HEK293 (cell line): ENCODE results near the gene DHRS3.

Source experiments
- CTCF ChIA-PET: fragments of 350-600 bp; formaldehyde crosslinking; extraction: SDS; loops from one replicate; lab custom pipeline; 2021; ENCODE audit warnings: antibody characterized with exemption; lab: Yijun Ruan, JAX
- POLR2A ChIA-PET: fragments of 300-600 bp; formaldehyde crosslinking; extraction: SDS; loops from one replicate; lab custom pipeline; 2020; ENCODE audit warnings: antibody characterized with exemption, inconsistent platforms; lab: Yijun Ruan, JAX
- H3K27ac ChIP-seq: fragments of 200-500 bp; sonication (Bioruptor generic); 2 replicates; pipeline ENCODE4 v1.5.1; 2014; ENCODE audit warnings: low read depth, low read length, control low read depth, inconsistent platforms; ENCODE audit errors: extremely low read depth
- H3K36me3 ChIP-seq, 2 experiments: fragments of 200-500 bp in 1 of 2; sonication (Bioruptor generic) in 1 of 2; 1 replicate in 1 of 2; 2 replicates in 1 of 2; pipeline ENCODE4 v1.5.1; 2014 to 2017; ENCODE audit warnings: inconsistent platforms in 2 of 2, low read length in 2 of 2; ENCODE audit not compliant: control insufficient read depth in 2 of 2, insufficient read depth in 1 of 2
- H3K4me1 ChIP-seq: fragments of 200-500 bp; sonication (Bioruptor generic); 2 replicates; pipeline ENCODE4 v1.5.1; 2014; ENCODE audit warnings: mild to moderate bottlenecking, low read length, inconsistent platforms; ENCODE audit not compliant: control insufficient read depth, insufficient read depth
- H3K4me3 ChIP-seq: 2 replicates; pipeline ENCODE4 v1.5.1; 2011; ENCODE audit warnings: low read depth, mild to moderate bottlenecking, control low read depth, low read length, moderate library complexity
- H3K9me3 ChIP-seq: fragments of 200-500 bp; sonication (Bioruptor generic); 2 replicates; pipeline ENCODE4 v1.5.1; 2014; ENCODE audit warnings: low read depth, low read length, inconsistent platforms; ENCODE audit not compliant: control insufficient read depth, insufficient read depth
- GLI2 ChIP-seq: fragments of 450-650 bp; formaldehyde crosslinking; IDR thresholded peaks from 2 replicates; pipeline ENCODE4; 2017; ENCODE audit warnings: missing biosample characterization, missing genetic modification characterization, low read depth, borderline replicate concordance
- GLIS2 ChIP-seq: fragments of 450-650 bp; formaldehyde crosslinking; IDR thresholded peaks from 2 replicates; pipeline ENCODE4 v1.5.1; 2016; ENCODE audit warnings: missing biosample characterization, missing genetic modification characterization
- ZNF121 ChIP-seq: fragments of 450-650 bp; formaldehyde crosslinking; IDR thresholded peaks from 2 replicates; pipeline ENCODE4 v1.5.1; 2016; ENCODE audit warnings: missing biosample characterization, missing genetic modification characterization
- ZNF157 ChIP-seq: fragments of 450-650 bp; formaldehyde crosslinking; IDR thresholded peaks from 2 replicates; pipeline ENCODE4 v1.5.1; 2016; ENCODE audit warnings: missing biosample characterization, missing genetic modification characterization
- ZNF18 ChIP-seq: fragments of 450-650 bp; formaldehyde crosslinking; IDR thresholded peaks from 2 replicates; pipeline ENCODE4 v1.5.1; 2016; ENCODE audit warnings: missing biosample characterization, missing genetic modification characterization
- ZNF19 ChIP-seq: fragments of 450-650 bp; formaldehyde crosslinking; IDR thresholded peaks from 2 replicates; pipeline ENCODE4; 2016; ENCODE audit warnings: missing biosample characterization, missing genetic modification characterization, low read depth
- ZNF214 ChIP-seq: fragments of 450-650 bp; formaldehyde crosslinking; IDR thresholded peaks from 2 replicates; pipeline ENCODE4 v1.5.1; 2017; ENCODE audit warnings: missing biosample characterization, mild to moderate bottlenecking, missing genetic modification characterization, borderline replicate concordance
- ZNF341 ChIP-seq: fragments of 450-650 bp; formaldehyde crosslinking; IDR thresholded peaks from 2 replicates; pipeline ENCODE4; 2016; ENCODE audit warnings: low read depth, missing biosample characterization, missing genetic modification characterization
- ZNF76 ChIP-seq: fragments of 450-650 bp; formaldehyde crosslinking; IDR thresholded peaks from 2 replicates; pipeline ENCODE4; 2016; ENCODE audit warnings: low read depth, missing biosample characterization, missing genetic modification characterization, borderline replicate concordance
- ZNF777 ChIP-seq: fragments of 450-650 bp; formaldehyde crosslinking; IDR thresholded peaks from 2 replicates; pipeline ENCODE4 v1.5.1; 2017; ENCODE audit warnings: missing biosample characterization, missing genetic modification characterization, borderline replicate concordance
- ZNF830 ChIP-seq: fragments of 450-650 bp; IDR thresholded peaks from 2 replicates; pipeline ENCODE4 v1.5.0; 2018; ENCODE audit warnings: missing biosample characterization, missing genetic modification characterization, low read depth, mild to moderate bottlenecking, moderate library complexity
- TF ChIP-seq, protein P1 (sequence below): fragments of 450-650 bp; formaldehyde crosslinking; IDR thresholded peaks from 2 replicates; pipeline ENCODE4 v1.5.1; 2016; ENCODE audit warnings: missing biosample characterization, missing genetic modification characterization, borderline replicate concordance
- TF ChIP-seq, protein P2 (sequence below): fragments of 450-650 bp; formaldehyde crosslinking; IDR thresholded peaks from 2 replicates; pipeline ENCODE4 v1.5.1; 2016; ENCODE audit warnings: missing biosample characterization, missing genetic modification characterization

The DHRS3 gene

GRCh38 chr1:12610941-12611340, 7.1 kb downstream of the DHRS3 start:
- Histone ChIP-seq H3K4me3 (no peak overlapping the region), H3K9me3 (no peaks in the 10 kb centered on the region), H3K36me3 (peaks cover 0 to 20% of the 10 kb centered on the region in 2 experiments; a peak in 1 of 3 replicates), H3K27ac (no peak overlapping the region), H3K4me1 (peaks cover 4% of the 10 kb centered on the region; the same call in 1 of the 2 replicates)
- TF ChIP-seq, protein P1, sequence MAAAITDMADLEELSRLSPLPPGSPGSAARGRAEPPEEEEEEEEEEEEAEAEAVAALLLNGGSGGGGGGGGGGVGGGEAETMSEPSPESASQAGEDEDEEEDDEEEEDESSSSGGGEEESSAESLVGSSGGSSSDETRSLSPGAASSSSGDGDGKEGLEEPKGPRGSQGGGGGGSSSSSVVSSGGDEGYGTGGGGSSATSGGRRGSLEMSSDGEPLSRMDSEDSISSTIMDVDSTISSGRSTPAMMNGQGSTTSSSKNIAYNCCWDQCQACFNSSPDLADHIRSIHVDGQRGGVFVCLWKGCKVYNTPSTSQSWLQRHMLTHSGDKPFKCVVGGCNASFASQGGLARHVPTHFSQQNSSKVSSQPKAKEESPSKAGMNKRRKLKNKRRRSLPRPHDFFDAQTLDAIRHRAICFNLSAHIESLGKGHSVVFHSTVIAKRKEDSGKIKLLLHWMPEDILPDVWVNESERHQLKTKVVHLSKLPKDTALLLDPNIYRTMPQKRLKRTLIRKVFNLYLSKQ (tag by site-specific recombination): no peak
- no peak for TF ChIP-seq ZNF19 (tag by site-specific recombination)
- TF ChIP-seq, protein P2, sequence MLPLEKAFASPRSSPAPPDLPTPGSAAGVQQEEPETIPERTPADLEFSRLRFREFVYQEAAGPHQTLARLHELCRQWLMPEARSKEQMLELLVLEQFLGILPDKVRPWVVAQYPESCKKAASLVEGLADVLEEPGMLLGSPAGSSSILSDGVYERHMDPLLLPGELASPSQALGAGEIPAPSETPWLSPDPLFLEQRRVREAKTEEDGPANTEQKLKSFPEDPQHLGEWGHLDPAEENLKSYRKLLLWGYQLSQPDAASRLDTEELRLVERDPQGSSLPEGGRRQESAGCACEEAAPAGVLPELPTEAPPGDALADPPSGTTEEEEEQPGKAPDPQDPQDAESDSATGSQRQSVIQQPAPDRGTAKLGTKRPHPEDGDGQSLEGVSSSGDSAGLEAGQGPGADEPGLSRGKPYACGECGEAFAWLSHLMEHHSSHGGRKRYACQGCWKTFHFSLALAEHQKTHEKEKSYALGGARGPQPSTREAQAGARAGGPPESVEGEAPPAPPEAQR (tag by site-specific recombination): no peak
- no peak for TF ChIP-seq GLI2
- no peak for TF ChIP-seq ZNF777
- TF ChIP-seq ZNF121 (tag by site-specific recombination): no peak
- TF ChIP-seq ZNF214 (tag by site-specific recombination): no peak
- no peak for TF ChIP-seq ZNF341 (tag by site-specific recombination)
- no peak for TF ChIP-seq ZNF18 (tag by site-specific recombination)
- no peak for TF ChIP-seq ZNF157 (tag by site-specific recombination)
- no peak for TF ChIP-seq GLIS2 (tag by site-specific recombination)
- no peak for TF ChIP-seq ZNF830 (tag by site-specific recombination)
- CTCF ChIA-PET: interaction anchor here (0.7 kb wide), 1 partner anchor 23 kb away, joined by 3 read pairs; no protein-coding TSS in a partner anchor
- POLR2A ChIA-PET: no interaction called here

DNA sequence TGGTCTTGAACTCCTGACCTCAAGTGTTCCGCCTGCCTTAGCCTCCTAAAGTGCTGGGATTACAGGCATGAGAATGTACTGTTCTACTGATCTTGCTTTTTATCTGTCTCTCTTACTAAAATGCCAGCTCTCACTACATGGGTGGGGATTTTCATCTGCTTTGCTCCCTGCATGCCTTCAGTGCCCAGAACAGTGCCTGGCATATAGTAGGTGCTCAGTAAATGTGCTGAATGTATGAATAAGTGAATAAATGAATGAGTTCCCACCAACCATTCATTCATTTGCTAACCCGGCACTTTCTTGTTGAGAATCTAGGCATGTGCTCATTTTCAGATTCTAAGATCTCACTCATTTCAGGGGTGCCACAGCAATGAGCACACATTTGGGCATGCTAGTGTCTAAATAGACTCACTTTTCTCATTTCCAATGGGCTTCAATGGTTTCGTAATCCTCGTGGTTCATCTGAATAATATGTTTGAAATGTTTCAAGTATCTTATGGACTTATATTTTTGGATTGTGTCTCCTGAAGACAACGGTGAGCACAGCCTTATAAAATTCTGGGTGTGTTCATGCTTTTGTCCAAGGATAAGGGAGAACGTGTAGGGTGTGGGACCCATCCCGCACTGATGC, 7.6 kb downstream of the DHRS3 start:
- POLR2A ChIA-PET: no interaction called here
- Histone ChIP-seq H3K9me3 (no peaks in the 10 kb centered on the region), H3K36me3 (peaks cover 0 to 20% of the 10 kb centered on the region in 2 experiments; a peak in 1 of 3 replicates), H3K4me3 (no peak overlapping the region), H3K4me1 (peaks cover under 1% of the 10 kb centered on the region; the same call in 1 of the 2 replicates), H3K27ac (no peak overlapping the region)
- CTCF ChIA-PET: interaction anchor here (0.7 kb wide), 1 partner anchor 23 kb away, joined by 3 read pairs; no protein-coding TSS in a partner anchor
- no peak for TF ChIP-seq ZNF76 (tag by site-specific recombination)

GRCh38 chr1:12609469-12610003, 8.5 kb downstream of the DHRS3 start:
- H3K4me1 ChIP-seq: no peaks in the 10 kb centered on the region
- ChIA-PET POLR2A (interaction anchor here (1.1 kb wide), 1 partner anchor 8 kb away, joined by 3 read pairs; no protein-coding TSS in a partner anchor), CTCF (no interaction called here)
- H3K36me3 ChIP-seq: peaks cover 0 to 20% of the 10 kb centered on the region in 2 experiments; a peak in 1 of 3 replicates
- no peaks in the 10 kb centered on the region for H3K9me3 ChIP-seq
- H3K27ac ChIP-seq: no peak overlapping the region
- TF ChIP-seq ZNF18 (tag by site-specific recombination): no peak
- no peak overlapping the region for H3K4me3 ChIP-seq
